NCI-H1930 (cell line): ENCODE results near the gene SLC35A2.
"Not testable (repeated sequence)": the region's sequence is repeated elsewhere in the genome, so short reads cannot be mapped to it uniquely, and the experiment has no call there.

ENCODE experiments used
- DNase-seq, 2 experiments: peaks; one replicate each; lab custom pipeline; 2025; lab: John Stamatoyannopoulos, UW

SLC35A2 gene

DNA sequence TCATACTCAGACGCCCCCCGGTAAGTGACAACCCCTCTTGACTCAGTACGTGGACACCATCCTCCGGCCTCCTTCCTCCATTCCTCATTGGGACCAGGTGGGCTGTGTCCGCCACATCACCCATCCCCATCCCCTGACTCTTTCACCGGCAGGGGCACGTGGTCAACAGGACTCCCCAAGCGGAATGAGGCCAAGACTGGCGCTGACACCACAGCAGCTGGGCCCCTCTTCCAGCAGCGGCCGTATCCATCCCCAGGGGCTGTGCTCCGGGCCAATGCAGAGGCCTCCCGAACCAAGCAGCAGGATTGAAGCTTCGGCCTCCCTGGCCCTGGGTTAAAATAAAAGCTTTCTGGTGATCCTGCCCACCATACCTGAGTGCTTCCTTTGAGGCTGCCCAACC is 8.7 kb downstream of the SLC35A2 start:
- no peak for DNase-seq

DNA sequence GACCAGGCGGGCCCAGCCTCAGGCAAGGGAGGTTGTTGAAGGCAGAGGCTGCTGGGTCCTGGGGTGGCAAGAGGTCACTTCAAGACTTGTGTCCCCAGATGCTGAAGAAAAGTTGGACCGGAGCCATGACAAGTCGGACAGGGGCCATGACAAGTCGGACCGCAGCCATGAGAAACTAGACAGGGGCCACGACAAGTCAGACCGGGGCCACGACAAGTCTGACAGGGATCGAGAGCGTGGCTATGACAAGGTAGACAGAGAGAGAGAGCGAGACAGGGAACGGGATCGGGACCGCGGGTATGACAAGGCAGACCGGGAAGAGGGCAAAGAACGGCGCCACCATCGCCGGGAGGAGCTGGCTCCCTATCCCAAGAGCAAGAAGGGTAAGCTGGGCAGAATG is 9.3 kb downstream of the SLC35A2 start:
- DNase-seq: no peak

DNA sequence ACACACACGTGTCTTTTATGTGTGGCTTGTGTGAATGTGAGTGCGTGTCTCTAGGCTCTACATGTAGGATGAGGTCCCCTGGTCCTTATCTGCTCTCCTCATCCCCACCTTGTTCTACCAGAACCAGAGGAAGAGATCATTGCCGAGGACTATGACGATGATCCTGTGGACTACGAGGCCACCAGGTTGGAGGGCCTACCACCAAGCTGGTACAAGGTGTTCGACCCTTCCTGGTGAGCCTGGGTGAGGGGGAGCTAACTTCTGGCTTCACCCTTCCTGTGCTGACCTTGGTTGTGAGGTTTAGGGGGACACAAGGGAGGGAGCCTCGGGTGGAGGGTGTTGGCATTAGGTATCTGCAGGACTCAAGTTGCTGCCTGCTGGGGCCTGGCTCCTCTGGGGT is 10.4 kb downstream of the SLC35A2 start:
- DNase-seq: no peak

DNA sequence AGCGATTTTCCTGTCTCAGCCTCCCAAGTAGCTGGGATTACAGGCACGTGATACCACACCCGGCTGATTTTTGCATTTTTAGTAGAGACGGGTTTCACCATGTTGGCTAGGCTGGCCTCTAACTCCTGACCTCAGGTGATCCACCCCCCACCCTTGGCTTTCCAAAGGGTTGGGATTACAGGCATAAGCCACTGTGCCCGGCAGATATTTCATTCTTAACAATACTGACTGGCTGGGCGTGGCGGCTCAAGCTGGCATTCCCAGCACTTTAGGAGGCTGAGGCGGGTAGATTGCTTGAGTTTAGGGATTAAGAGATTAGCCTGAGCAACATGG is 12.4 kb downstream of the SLC35A2 start:
- no peak for DNase-seq

DNA sequence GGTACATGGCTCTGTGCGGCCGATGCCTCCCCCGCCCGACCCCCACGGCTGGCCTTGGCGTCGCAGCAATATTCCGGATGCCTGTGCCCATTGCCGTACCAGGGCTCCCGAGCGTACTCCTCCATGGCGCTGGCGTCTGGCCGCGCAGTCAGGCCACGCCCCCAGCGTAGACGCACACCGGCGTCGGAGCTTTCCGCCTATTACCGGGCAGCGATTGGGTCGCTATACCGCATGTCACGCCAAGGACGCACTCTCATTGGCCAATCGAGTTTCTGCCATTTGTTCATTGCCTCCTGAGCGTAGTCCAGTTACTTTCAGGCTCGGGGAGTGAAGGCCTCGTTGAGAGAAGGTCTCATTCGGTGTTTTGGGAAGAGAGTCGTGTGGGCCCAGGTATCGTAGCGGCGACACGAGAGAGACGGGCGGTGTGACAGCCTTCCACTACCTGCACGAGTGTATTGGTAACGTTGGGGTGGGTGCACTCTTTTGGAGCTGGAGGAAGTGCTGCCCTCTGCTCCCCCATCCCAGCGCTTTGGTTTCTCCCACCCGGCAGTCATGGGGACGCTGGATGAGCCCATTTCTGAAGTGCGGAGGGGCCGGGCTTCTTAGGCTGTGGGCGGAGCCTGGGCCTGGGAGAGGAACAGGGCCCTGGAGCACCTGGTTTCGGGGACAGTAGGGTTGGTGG is 13.7 kb downstream of the SLC35A2 start, which contains the start of the genes PQBP1 and TIMM17B:
Gene PQBP1 (plus strand): TSS at position 306 of the 682 bp plus-strand sequence. CDS start 580 bp downstream, outside the sequence.
Gene TIMM17B (minus strand): TSS at position 144 of the 682 bp plus-strand sequence. CDS start 19 bp downstream, at position 125.
- peak; percentile 86 to 93 for DNase-seq

DNA sequence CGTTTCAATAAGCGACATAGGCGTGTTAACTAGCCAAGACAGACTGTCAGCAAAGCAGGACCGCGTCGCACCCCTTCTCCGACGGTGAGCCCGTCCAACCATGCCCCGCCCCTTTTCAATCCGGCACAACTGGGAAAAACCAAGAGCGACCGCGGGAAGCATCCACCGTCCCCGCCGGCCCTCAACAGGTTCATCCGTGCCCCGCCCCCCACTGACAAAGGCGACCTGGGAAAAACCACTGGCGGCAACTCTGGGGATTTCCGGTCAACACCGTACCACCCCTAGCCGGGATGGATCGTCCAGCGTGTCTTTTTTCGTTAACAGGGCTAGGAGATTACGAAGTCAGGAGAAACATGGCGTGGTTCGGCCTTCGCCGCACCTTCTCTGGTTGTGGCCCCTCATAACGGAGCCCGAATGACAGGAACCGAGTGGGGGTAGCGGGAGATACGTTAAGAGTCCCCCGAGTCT is 14.3 kb downstream of the SLC35A2 start:
- DNase-seq: peak; percentile 67 to 72

DNA sequence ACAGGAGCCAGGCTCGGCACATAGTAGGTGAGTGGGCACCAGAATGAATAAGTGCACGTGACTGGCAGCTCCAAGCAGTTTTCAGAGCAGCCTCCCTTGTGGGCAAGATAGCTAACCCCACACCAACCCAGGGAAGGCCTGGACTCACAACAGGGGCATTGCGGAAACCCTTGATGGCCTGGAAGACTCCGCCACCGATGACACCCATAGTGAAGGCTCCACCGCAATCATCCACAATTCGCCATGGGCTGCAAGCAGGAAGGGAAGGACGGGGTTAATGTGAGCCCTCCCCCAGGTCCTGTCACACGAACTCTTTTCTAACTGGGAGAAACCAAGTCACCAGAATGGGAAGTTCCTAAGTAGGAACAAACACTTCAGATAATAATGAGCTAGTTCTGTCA is 14.8 kb downstream of the SLC35A2 start:
- no peak for DNase-seq

DNA sequence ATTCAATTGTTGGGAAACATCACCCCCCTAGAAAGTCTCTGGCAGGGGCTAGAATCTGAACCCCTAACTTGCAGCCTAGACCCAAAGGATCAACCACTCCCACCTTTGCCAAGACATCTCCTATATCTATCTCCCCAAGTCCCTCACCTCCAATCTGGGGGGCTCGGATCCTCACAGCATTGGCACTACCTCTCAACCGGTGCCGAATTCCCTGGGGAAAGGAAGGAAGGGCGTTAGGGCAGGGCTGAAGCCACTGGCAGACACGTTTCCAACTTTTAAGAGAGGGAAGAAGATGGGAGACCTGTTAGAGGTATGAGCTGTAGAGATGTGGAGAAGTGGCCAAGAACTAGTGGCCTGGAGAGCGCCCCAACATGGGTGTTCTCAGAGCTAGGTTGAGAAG is 16.6 kb downstream of the SLC35A2 start:
- no peak for DNase-seq

DNA sequence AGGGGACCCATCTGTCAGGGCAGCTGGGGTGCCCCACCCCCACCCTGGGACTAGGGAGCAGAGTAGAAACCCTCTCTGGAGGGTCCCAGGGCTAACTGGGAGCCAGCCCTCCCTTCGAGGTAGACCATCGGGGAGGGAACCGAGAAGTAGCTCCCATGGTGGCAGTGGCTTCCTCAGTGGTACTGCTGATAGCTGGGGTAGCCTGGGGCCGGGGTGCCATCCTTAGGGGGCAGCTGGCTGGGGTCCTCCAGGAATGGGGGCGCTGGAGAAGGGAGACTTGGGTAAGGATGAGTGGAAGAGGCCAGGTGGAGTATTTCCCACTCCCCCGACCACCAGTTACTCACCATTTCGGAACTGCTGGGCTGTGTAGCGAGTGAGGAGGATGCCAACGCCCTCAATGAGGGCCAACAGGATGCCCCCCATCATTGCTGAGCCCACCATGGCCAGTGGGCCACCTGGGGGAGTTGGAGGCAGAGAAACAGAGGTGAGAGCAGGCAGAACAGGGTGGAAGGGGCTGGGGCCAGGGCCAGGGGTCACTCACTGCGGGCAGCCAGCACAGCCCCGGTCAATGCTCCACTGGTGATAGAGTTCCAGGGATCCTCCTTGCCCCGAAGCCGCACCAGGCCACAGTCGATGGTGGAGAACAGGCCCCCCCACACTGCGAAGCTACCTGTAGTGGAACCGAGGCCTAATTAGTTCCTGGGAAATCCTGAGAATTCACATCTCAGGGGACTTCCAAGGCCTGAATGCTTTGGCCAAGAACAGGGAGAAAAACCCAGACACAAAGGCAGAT is 17.7 kb downstream of the SLC35A2 start:
- DNase-seq: no peak

DNA sequence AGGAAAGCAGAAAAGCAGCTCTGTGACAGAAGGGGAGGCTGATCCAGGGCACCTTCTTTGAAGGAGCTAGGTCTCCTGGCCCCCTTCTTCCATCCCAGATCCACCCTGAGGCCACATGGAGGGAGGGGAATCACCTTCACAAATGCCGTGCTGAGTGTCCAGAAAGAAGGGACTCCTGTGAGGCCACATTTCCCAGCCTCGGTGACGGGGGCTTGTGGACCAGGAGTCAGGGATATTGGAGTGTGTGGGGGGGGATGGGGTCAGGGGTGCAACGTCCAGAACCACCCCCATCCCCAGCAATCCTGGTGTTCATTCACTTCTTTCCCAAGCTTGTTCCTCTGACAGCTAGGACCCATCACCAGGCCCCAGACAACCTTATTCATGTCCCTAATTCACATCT is 18.6 kb downstream of the SLC35A2 start:
- no peak for DNase-seq

DNA sequence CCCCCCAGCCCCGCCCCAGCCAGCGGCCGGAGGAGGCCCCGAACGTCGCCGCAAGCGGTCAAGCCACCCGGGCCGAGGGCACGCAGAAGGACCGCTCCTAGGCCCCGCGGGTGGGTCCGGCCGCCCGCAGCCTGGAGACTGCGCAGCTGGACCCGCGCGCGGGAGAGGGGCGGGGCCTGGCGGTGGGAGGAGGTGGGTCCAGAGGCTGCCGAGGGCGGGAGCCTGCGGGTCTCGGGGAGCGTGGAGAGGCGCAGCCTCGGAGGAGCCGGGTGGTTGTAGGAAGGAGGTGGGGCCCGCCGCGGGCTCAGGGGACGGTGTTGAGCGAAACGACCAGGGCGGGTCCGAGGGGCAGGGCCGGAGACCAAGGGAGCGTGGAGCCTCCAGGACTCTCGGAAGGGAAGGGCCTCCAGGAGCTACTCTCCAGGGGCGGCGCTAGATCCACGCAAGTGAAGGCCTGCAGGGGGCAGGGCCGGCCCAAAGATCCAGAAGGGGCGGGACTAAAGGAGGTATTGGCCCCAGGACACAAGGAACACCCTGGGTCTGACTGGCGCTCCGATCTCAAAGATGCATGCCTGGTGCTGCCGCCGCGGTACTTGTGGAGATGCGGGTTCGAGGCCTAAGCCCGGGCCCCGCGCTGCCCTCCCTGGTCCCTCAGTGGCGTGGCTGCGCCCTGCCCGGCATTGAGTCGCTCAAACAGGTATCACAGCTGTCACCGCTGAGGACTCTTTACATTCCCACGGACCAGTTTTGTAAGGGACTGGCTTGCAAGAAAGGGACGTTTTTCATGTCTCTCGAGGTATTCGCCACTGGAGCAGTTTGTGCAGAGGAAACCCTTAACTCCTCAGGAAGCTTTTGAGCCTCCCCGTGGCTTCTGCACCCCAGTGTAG is 19.8 kb downstream of the SLC35A2 start:
- DNase-seq: peak; percentile 80 to 85

DNA sequence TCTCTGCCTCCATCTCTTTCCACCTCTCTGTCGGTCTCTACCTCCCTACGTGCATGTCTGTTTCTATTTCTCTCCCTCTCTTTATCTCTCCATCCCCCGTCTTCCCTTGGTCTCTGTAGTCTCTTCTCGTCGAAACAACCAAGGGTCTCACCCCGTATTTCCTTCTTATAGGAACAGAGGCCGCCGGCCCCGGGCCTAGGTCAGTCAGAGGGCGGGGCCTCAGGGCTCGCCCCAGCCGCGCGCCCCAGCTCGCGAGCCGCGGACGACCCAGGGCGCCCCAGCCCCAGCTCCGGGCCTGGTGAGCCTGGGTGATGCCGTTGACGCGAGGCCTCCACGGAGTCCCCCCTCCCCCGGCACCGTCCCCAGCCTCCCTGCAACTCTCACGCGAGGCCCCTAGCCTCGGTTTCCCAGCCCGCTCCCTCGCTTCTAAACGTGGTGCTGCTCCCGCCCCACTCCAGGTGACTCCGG is 20.5 kb downstream of the SLC35A2 start:
- no peak for DNase-seq

DNA sequence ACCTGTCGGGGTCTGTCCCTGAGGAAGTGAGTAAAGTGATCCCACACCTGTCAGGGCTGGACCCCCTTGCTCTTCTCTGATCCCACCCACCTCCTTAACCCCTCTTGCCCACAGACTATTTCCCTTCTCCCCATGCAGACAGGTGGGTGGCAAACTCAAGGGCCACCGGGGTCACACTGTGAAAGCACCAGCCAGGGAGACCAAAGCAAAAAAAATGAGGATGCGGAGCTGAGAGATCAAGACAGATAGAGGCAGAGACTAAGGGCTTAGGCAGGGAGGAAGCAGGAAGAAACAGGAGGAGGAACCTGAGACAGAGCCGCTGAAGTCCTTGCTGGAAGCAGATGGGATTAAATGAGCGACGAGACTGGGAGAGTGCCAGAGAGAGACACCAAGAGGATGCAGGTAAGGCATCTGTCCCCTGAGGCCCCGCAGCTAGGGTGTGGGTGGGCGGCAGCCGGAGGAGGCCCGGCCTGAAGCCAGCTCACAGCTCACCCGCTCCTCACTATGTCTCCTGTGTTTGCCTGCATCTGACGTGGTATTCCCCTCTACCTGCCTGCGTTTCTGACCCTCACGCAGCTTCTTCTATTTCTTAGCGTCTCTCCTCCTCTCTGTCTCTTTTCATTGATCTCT is 21.0 kb downstream of the SLC35A2 start:
- DNase-seq: no peak

DNA sequence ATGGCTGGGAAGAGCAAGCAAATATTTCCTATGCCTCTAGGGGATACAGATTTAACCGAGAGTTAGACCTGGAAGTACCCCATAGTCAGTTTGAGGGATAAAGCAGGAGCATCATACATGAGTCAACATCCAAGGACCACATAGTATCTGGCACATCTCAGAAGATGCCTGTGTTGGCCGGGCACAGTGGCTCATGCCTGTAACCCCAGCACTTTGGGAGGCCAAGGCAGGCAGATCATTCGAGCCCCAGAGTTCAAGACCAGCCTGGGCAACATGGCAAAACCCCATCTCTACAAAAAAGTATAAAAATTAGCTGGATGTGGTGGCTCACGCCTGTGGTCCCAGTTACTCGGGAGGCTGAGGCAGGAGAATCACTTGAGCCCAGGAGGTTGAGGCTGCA is 24.9 kb downstream of the SLC35A2 start:
- not testable (repeated sequence) for DNase-seq

DNA sequence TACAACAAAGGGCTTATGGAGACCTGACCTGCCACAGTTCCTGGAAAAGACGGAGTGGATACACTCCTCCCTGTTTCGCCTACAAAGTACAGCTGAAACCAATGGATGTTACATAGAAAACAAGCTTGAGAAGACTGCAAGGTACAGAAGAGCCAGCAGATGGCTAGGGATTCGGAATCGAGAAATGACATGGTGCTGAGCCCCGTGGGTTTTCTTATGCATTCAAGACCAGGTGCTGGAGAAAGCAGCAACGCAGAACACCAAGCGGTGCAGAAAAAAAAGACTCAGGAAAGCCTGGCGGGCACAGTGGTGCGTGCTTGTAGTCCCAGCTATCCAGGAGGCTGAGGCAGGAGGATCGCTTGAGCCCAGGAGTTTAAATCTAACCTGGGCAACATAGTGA is 27.7 kb downstream of the SLC35A2 start:
- DNase-seq: no peak

DNA sequence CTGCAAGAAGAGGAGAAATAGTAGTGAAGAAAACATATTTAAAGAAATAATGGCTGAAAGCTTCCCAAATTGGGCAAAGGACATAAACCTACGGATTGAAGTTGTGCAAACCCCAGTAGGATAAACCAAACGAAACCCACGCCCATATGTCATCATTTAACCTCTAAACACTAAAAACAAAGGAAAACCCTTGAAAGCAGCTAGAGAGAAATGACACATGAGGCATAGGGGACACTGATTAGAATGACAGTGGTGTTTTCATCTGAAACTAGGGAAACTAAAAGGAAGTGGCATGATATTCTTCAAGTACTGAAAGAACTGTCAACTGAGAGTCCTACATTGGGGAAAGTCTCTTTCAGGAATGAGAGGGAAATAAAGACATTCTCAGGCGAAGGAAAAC is 34.5 kb downstream of the SLC35A2 start:
- not testable (repeated sequence) for DNase-seq

DNA sequence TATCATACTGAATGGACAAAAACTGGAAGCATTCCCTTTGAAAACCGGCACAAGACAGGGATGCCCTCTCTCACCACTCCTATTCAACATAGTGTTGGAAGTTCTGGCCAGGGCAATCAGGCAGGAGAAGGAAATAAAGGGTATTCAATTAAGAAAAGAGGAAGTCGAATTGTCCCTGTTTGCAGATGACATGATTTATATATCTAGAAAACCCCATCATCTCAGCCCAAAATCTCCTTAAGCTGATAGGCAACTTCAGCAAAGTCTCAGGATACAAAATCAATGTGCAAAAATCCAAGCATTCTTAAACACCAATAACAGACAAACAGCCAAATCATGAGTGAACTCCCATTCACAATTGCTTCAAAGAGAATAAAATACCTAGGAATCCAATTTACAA is 39.4 kb downstream of the SLC35A2 start:
- DNase-seq: not testable (repeated sequence)

DNA sequence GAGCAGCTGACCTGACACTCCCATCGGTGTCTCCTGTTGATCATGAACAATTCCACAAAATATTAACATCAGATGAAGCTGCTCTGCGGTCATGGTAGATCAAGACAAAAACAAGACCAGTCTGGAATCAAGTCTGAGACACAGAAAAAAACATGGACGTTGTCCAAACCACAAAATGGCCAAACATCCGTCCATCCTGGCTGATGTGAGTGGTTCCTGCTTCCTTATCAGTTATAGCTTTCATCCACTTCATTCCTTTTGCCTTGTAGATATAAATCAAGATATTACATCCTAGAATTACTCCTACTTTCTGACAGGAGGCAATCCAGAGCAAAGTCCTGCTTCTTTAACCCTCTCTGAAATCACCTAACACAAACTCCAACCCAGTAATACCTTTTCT is 47.2 kb downstream of the SLC35A2 start:
- no peak for DNase-seq

DNA sequence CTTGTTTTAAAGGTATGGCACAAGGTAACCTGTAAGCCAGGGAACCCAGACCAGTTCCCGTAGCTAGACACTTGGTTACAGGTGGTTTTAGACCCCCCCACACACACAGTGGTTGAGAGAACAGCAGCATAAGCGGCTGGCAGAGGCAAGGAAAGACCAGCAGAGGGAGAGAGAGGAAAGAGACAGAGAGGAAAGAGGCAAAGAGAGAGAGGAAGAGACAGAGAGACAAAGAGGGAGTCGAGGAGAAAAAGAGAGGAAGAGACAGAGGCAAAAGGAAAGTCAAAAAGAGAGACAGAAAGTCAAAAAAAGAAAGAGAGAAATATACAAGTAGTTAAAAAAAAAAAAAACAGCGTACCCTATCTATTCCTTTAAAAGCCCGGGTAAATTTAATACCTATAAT is 56.5 kb downstream of the SLC35A2 start:
- no peak for DNase-seq

DNA sequence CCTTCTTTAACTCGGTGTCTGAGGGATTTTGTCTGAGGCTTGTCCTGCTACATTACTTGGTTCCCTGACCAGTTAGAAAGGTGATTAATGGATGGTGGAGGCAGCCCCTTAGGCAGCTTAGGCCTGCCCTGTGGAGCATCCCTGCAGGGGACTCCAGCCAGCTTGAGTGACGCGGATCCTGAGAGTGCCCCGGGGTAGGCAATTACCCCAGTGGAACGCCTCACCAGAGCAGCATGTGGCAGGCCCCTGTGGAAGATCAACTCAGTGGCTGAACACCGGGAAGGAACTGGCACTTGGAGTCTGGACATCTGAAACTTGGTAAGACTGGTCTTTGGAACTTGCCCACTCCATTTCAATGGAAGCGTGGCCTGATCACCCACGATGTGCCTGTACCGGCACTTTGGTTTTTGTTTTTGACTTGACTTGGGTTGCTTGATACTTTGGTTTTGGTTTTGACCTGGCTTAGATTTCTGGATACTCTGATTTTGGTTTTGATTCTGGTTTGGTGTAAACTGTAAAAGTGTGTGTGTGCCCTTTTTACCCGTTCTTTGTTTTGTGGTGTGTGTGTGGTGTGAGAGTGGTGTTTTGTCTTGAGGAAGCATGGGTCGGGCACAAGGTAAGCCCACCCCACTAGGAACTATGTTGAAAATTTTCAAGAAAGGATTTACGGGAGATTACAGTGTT is 57.2 kb downstream of the SLC35A2 start:
- DNase-seq: not testable (repeated sequence)

DNA sequence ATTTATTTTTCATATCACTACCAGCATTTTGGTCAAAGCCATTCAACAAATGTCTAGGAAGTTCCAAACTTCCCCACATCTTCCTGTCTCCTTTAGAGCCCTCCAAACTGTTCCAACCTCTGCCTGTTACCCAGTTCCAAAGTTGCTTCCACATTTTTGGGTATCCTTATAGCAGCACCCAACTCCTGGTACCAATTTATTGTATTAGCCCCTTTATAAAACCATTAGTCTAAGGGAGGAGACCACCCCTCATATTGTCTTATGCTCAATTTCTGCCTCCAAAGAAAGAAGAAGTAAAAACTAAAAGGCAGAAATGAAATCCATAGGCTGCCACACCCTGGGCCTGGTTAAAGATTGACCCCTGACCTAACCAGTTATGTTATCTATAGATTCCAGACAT is 58.0 kb downstream of the SLC35A2 start:
- DNase-seq: not testable (repeated sequence)
